Activated CD8-positive, alpha-beta memory T cell treated with anti-CD3 and anti-CD28 coated beads, Interleukin-2, amount 50 U/mL, for 24 hours (primary cell): ENCODE measurements around the gene SHFL.

ENCODE experiments used
- DNase-seq: peaks from one replicate; pipeline ENCODE4 v3.0.0-alpha.2; 2020; ENCODE audit errors: extremely low read depth

The SHFL gene

GRCh38 chr19:10109528-10109927 is 23.4 kb downstream of the SHFL start:
- DNase-seq = no peak

GRCh38 chr19:10110076-10110971 is 24.2 kb downstream of the SHFL start:
- no peak for DNase-seq

GRCh38 chr19:10110972-10111317 is 24.8 kb downstream of the SHFL start:
- no peak for DNase-seq

GRCh38 chr19:10111405-10111811 is 25.3 kb downstream of the SHFL start, which contains the start of gene P2RY11:
Gene P2RY11, plus strand, starts transcription at chr19:10111693. Its CDS starts 29 bp downstream, at chr19:10111722.
- DNase-seq = no peak

- peak; percentile 47 for DNase-seq
Observed at GRCh38 chr19:10112037-10112761, 26.1 kb downstream of the SHFL start.

- peak; percentile 40 for DNase-seq
Observed at GRCh38 chr19:10112895-10113591, 26.9 kb downstream of the SHFL start.

GRCh38 chr19:10113592-10113963 is 27.5 kb downstream of the SHFL start:
- no peak for DNase-seq

- no peak for DNase-seq
Observed at GRCh38 chr19:10113964-10114650, 28.0 kb downstream of the SHFL start.

- DNase-seq = no peak
Observed at GRCh38 chr19:10114651-10115391, 28.7 kb downstream of the SHFL start.

GRCh38 chr19:10115392-10116084 is 29.4 kb downstream of the SHFL start:
- no peak for DNase-seq

GRCh38 chr19:10116085-10116865 is 30.2 kb downstream of the SHFL start:
- no peak for DNase-seq

GRCh38 chr19:10116866-10117616 is 30.9 kb downstream of the SHFL start:
- no peak for DNase-seq

- no peak for DNase-seq
Observed at GRCh38 chr19:10118960-10119359, 32.8 kb downstream of the SHFL start.

GRCh38 chr19:10120538-10121189 is 34.5 kb downstream of the SHFL start:
- no peak for DNase-seq

- DNase-seq = no peak
Observed at GRCh38 chr19:10122045-10122444, 35.9 kb downstream of the SHFL start.

GRCh38 chr19:10124429-10124828 is 38.3 kb downstream of the SHFL start:
- no peak for DNase-seq

- DNase-seq = no peak
Observed at GRCh38 chr19:10126213-10126639, 40.1 kb downstream of the SHFL start.

GRCh38 chr19:10132905-10133304 is 46.8 kb downstream of the SHFL start:
- no peak for DNase-seq
